Measurements from ENCODE around the gene SPOUT1.
"Not testable (repeated sequence)": the region's sequence is repeated elsewhere in the genome, so short reads cannot be mapped to it uniquely, and the experiment has no call there.

The SPOUT1 gene

DNA sequence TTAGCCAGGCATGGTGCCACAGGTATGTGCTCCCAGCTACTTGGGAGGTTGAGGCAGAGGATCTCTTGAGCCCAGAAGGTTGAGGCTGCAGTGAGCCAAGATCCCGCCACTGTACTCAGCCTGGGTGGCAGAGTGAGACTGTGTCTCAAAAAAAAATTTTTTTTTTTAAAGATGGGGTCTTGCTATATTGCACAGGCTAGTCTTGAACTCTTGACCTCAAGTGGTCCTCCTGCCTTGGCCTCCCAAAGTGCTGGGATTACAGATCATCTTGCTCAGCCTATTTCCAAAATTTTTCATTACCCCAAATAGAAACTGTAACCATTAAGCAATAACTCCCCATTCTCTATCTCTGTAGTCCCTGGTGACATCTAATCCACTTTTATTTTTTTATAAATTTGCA, 46.9 kb downstream of the SPOUT1 start:
- no peak overlapping the region for H3K4me3 ChIP-seq (ENCODE audit: low read length)
- H3K9ac ChIP-seq (ENCODE audit: low read depth, low read length), result no peak overlapping the region
- H3K4me1 ChIP-seq (ENCODE audit: insufficient read depth, low read length), result 0 out of 2 replicates have a peak, but pooled peaks cover under 1% of the 10 kb centered on the region
- H3K27ac ChIP-seq (ENCODE audit: low read length), result no peak overlapping the region
- H3K27me3 ChIP-seq (ENCODE audit: insufficient read depth, low read length), result no peaks in the 10 kb centered on the region
- H3K36me3 ChIP-seq (ENCODE audit: insufficient read depth, low read depth, low read length), result no peaks in the 10 kb centered on the region
- no peaks in the 10 kb centered on the region; the same call in 1 of the 2 replicates for H3K9me3 ChIP-seq (ENCODE audit: insufficient read depth, low read depth, low read length)

DNA sequence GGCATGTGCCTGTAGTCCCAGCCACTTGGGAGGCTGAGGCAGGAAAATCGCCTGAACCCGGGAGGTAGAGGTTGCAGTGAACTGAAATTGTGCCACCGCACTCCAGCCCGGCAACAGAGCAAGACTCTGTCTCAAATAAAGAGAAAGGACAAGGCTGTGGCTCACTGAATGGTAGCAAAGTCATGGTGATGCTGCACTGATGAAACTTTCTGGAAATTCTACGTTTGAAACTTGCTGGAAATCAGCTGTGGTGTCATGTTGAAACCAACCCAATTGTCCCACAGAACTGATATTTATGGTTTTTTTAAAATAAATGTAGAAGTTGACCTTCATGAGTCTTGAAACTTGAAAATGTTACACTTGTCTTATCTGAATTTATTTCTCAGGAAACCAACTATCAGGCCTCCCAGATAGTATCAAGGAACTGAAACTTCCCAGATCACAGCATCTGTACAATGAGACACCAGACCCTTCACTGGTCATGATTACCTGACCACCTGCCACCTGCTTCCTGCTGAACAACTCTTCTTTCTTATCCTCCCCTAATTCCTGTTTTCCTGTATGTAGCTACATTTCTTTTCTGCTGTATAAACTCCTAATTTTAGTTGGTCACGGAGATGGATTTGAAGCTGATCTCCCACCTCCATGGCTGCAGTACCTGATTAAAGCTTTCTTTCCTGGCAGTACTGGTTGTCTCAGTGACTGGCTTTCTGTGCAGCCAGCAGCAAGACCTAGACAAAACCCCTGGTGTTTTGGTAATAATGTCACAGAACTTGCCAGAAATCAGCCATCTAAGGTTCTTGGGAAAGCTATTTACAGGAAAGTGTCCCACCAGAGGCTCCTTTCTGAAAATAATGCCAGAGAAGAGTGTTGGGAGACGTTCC, 48.2 kb downstream of the SPOUT1 start:
- Histone ChIP-seq H3K27me3 (ENCODE audit: insufficient read depth, low read length) (no peaks in the 10 kb centered on the region), H3K27ac (ENCODE audit: low read length) (no peak overlapping the region), H3K4me3 (ENCODE audit: low read length) (no peak overlapping the region), H3K36me3 (ENCODE audit: insufficient read depth, low read depth, low read length) (no peaks in the 10 kb centered on the region), H3K9me3 (ENCODE audit: insufficient read depth, low read depth, low read length) (no peaks in the 10 kb centered on the region; the same call in 1 of the 2 replicates), H3K4me1 (ENCODE audit: insufficient read depth, low read length) (no peaks in the 10 kb centered on the region), H3K9ac (ENCODE audit: low read depth, low read length) (no peak overlapping the region)

DNA sequence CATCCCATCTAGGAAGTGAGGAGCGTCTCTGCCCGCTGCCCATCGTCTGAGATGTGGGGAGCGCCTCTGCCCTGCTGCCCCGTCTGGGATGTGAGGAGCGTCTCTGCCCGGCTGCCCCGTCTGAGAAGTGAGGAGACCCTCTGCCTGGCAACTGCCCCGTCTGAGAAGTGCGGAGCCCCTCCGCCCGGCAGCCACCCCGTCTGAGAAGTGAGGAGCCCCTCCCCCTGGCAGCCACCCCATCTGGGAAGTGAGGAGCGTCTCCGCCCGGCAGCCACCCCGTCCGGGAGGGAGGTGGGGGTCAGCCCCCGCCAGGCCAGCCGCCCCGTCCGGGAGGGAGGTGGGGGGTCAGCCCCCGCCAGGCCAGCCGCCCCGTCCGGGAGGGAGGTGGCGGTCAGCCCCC, 49.5 kb downstream of the SPOUT1 start:
- H3K4me1 ChIP-seq (ENCODE audit: insufficient read depth, low read length); H3K9ac ChIP-seq (ENCODE audit: low read depth, low read length); H3K36me3 ChIP-seq (ENCODE audit: insufficient read depth, low read depth, low read length); H3K27ac ChIP-seq (ENCODE audit: low read length); H3K9me3 ChIP-seq (ENCODE audit: insufficient read depth, low read depth, low read length); H3K4me3 ChIP-seq (ENCODE audit: low read length); H3K27me3 ChIP-seq (ENCODE audit: insufficient read depth, low read length): not testable (repeated sequence)

DNA sequence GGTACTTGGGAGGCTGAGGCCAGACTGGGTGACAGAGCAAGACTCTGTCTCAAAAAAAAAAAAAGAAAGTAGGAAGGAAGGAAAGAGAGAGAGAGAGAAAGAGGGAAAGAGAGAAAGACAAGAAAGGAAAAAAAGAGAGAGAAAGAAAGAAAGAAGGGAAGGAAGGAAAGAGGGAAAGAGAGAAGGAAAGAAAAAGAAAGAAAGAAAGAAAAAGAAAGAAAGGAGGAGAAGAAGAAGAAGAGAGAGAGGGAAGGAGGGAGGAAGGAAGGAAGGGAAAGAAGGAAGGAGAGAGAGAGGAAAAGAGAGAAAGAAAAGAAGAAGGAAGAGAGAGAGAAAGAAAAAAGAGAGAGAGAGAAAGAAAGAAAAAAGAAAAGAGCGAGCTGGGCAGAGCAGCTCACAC, 54.8 kb downstream of the SPOUT1 start:
- no peaks in the 10 kb centered on the region for H3K27me3 ChIP-seq (ENCODE audit: insufficient read depth, low read length)

DNA sequence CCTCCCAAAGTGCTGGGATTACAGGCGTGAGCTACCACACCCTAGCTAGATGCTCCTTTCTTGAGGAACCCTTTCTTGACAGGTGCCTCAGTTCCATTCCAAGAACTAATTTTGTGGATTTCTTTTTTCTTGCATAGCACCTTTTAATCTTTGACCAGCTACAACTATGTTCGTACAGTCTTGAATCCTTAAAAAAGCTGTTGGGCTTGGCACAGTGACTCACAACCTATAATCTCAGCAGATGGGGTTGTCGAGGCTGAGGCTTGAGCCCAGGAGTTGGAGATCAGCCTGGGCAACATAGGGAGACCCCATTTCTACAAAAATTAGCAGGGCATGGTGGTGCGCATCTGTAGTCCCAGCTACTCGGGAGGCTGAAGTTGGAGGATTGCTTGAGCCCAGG, 56.5 kb downstream of the SPOUT1 start:
- Histone ChIP-seq H3K4me3 (ENCODE audit: low read length) (no peak overlapping the region), H3K4me1 (ENCODE audit: insufficient read depth, low read length) (peaks cover 3% of the 10 kb centered on the region; the same call in 1 of the 2 replicates), H3K27ac (ENCODE audit: low read length) (no peak overlapping the region), H3K36me3 (ENCODE audit: insufficient read depth, low read depth, low read length) (no peaks in the 10 kb centered on the region), H3K9ac (ENCODE audit: low read depth, low read length) (no peak overlapping the region), H3K27me3 (ENCODE audit: insufficient read depth, low read length) (no peaks in the 10 kb centered on the region), H3K9me3 (ENCODE audit: insufficient read depth, low read depth, low read length) (no peaks in the 10 kb centered on the region)

More for the DNA sequence above, 54.8 kb downstream of the SPOUT1 start:
- Histone ChIP-seq H3K4me1 (ENCODE audit: insufficient read depth, low read length) (peaks cover 3% of the 10 kb centered on the region; the same call in 1 of the 2 replicates), H3K27ac (ENCODE audit: low read length) (no peak overlapping the region), H3K36me3 (ENCODE audit: insufficient read depth, low read depth, low read length) (no peaks in the 10 kb centered on the region), H3K4me3 (ENCODE audit: low read length) (no peak overlapping the region), H3K9me3 (ENCODE audit: insufficient read depth, low read depth, low read length) (no peaks in the 10 kb centered on the region), H3K9ac (ENCODE audit: low read depth, low read length) (no peak overlapping the region)

DNA sequence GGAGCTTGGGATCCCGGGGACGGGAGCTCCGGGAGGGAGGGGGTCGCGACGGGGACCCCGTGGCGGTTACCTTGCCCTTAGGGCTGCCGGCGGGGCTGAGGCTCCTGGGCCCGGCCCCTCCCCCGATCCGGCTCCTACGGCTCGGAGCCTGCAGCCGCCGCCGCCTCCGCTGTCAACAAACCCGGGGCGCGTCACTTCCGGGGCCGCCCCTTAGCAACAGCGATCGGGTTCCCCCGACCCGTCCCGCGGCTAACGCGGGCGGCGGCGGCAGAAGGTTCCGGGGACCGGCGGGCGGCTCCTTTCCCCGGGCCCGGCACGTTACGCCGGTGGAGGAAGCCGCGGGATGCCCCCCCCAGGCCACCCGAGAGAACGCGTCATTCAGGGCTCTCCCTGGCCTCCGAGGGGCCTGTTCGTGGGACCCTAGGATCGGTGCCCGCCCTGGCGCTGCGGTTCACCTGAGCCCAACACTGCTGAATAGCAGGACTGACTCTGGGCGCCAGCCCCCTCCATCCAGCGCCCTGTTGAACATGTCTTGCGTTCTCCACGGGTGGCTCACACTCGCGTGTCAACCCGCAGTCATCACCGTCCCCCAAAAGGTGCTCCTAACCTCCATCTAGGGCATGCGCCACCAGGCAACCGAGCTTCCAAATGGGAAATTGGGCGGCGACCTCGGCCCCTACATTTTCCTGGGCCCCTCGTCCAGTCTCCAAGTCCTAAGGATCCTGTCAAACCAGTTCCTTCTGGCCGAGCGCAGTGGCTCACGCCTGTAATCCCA, 57.7 kb downstream of the SPOUT1 start, which contains the start of gene ZER1:
Gene ZER1, minus strand, starts transcription at position 183 of the 775 bp plus-strand sequence. CDS start 16,362 bp downstream, outside the sequence.
- H3K27ac ChIP-seq (ENCODE audit: low read length), result peak within 1 kb of the TSS; percentile 93
- H3K36me3 ChIP-seq (ENCODE audit: insufficient read depth, low read depth, low read length), result no peaks in the 10 kb centered on the region
- H3K27me3 ChIP-seq (ENCODE audit: insufficient read depth, low read length), result no peaks in the 10 kb centered on the region
- H3K9ac ChIP-seq (ENCODE audit: low read depth, low read length), result peak within 1 kb of the TSS; percentile 91
- no peaks in the 10 kb centered on the region for H3K9me3 ChIP-seq (ENCODE audit: insufficient read depth, low read depth, low read length)
- H3K4me1 ChIP-seq (ENCODE audit: insufficient read depth, low read length), result peaks cover 3% of the 10 kb centered on the region; the same call in 1 of the 2 replicates
- peak within 1 kb of the TSS; percentile 95 for H3K4me3 ChIP-seq (ENCODE audit: low read length)

DNA sequence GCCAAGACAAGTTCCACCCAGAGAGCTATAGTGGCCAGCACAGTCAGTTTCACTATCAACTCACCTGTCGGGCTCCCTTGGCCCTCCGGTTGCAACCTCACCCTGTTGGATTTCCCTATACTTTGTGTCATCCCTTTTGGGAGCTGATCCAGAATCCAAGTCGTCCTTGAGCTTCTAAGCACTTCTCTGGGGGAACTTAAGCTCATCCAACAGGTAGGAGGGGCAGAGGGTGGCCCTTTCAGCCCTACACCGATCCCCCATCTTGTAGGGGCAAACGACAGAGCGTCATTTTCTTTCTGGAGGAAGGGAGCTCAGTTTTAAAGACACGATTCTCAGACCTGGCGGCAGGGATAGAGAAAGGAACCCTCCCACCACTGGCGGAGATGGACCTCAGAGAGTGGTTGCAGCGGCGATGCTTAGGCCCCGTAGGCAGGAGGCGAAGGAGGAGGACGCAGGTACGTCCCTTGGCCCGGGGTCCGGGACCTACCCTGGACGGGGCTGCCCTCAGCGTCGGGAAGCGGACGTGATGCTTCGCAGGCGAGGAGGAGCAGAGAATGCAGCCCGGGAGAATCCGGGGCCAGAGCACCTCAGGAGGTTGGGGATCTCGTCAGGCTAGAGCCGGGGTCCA, 58.4 kb downstream of the SPOUT1 start:
- Histone ChIP-seq H3K9ac (ENCODE audit: low read depth, low read length) (peak overlapping the region; percentile 91), H3K9me3 (ENCODE audit: insufficient read depth, low read depth, low read length) (no peaks in the 10 kb centered on the region), H3K4me1 (ENCODE audit: insufficient read depth, low read length) (peaks cover 3% of the 10 kb centered on the region; the same call in 1 of the 2 replicates), H3K27ac (ENCODE audit: low read length) (peak overlapping the region; percentile 86), H3K4me3 (ENCODE audit: low read length) (peak overlapping the region; percentile 95), H3K36me3 (ENCODE audit: insufficient read depth, low read depth, low read length) (no peaks in the 10 kb centered on the region), H3K27me3 (ENCODE audit: insufficient read depth, low read length) (no peaks in the 10 kb centered on the region)

DNA sequence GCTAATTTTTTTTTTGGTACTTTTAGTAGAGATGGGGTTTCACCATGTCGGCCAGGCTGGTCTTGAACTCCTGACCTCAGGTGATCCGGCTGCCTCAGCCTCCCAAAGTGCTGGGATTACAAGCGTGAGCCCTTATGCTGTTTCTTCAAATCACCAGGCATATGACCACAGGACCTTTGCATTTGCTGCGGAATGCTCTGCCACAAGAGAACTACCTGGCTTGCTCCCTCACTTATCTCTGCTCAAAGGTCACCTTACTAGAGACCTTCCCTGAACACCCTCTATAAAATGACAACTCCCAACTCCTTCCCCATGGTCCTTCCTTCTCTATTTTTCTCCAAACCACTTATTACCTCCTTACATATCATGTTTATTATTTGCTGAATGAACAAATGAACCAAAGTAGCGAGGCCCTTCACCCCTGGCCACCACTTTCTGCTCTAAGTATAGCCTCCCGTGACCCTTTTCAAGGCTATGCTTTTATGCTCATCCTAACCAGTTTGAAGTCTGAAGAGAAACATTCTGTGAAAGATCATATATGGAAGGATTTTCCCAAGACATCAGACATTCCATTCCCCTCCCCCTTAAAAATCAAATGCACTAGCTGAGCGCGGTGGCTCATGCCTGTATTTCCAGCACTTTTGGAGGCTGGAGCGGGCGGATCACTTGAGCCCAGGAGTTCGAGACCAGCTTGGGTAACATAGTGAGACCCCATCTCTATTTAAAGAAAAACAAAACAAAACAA, 59.1 kb downstream of the SPOUT1 start:
- H3K27me3 ChIP-seq (ENCODE audit: insufficient read depth, low read length), result no peaks in the 10 kb centered on the region
- H3K27ac ChIP-seq (ENCODE audit: low read length), result no peak overlapping the region
- peak overlapping the region; percentile 95 for H3K4me3 ChIP-seq (ENCODE audit: low read length)
- H3K9ac ChIP-seq (ENCODE audit: low read depth, low read length), result peak overlapping the region; percentile 91; the same call in 1 of the 2 replicates
- no peaks in the 10 kb centered on the region for H3K36me3 ChIP-seq (ENCODE audit: insufficient read depth, low read depth, low read length)
- H3K4me1 ChIP-seq (ENCODE audit: insufficient read depth, low read length), result peaks cover 3% of the 10 kb centered on the region; the same call in 1 of the 2 replicates
- no peaks in the 10 kb centered on the region for H3K9me3 ChIP-seq (ENCODE audit: insufficient read depth, low read depth, low read length)
